ENCODE measurements around the gene FBP2.

FBP2 gene

DNA sequence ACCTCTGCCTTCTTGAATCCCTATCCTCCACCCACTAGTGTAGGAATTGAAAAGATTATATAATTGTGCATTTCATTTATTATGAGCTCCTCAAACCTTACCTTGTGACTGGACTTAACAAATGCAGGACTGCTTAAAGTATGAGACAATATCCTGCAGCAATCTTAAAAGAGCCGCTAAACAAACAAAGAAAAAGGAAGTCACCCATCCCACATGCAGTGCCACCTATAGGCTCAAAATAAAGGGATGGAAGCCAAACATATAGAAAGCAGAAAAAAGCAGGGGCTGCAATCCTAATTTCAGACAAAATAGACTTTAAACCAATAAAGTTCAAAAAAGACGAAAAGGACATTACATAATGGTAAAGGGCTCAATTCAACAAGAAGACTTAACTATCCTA lies 30.1 kb downstream of the FBP2 start:
- no peaks in the 10 kb centered on the region for H3K27me3 ChIP-seq
- no peaks in the 10 kb centered on the region; the same call in 1 of the 2 replicates for H3K9me3 ChIP-seq
- TF ChIP-seq, protein P1, sequence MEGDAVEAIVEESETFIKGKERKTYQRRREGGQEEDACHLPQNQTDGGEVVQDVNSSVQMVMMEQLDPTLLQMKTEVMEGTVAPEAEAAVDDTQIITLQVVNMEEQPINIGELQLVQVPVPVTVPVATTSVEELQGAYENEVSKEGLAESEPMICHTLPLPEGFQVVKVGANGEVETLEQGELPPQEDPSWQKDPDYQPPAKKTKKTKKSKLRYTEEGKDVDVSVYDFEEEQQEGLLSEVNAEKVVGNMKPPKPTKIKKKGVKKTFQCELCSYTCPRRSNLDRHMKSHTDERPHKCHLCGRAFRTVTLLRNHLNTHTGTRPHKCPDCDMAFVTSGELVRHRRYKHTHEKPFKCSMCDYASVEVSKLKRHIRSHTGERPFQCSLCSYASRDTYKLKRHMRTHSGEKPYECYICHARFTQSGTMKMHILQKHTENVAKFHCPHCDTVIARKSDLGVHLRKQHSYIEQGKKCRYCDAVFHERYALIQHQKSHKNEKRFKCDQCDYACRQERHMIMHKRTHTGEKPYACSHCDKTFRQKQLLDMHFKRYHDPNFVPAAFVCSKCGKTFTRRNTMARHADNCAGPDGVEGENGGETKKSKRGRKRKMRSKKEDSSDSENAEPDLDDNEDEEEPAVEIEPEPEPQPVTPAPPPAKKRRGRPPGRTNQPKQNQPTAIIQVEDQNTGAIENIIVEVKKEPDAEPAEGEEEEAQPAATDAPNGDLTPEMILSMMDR (IDR thresholded peaks at IDR 0.05; ENCODE audit: low read depth, low read length): no peak
- peaks cover 24% of the 10 kb centered on the region for H3K36me3 ChIP-seq
- H3K4me3 ChIP-seq (ENCODE audit: low read depth, low read length): no peak overlapping the region
- H3K4me1 ChIP-seq: no peaks in the 10 kb centered on the region
- DNase-seq: no peak

DNA sequence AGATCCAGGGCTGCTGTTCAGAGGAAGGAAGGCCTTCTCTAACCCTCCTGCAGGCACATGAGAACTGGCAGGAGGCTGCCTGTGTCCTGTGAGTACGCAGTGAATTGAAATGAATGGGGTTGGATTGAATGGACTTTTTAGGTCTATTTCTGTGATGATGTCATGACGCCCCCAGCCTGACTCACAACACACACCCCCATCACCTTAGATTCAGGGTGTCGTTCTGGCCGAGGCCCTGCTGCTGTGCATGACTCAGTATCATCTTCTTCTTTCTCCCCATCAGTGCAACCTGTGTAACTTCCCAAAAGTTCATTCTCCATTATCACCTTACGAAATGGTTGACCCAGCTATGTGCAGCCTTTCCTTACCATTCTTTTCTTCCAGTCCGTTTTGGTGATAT lies 33.4 kb downstream of the FBP2 start:
- no peak for DNase-seq
- H3K9me3 ChIP-seq: no peaks in the 10 kb centered on the region; the same call in 1 of the 2 replicates
- no peak overlapping the region for H3K4me3 ChIP-seq (ENCODE audit: low read depth, low read length)
- no peaks in the 10 kb centered on the region for H3K4me1 ChIP-seq
- peaks cover 24% of the 10 kb centered on the region for H3K36me3 ChIP-seq
- TF ChIP-seq, protein P1 (IDR thresholded peaks at IDR 0.05; ENCODE audit: low read depth, low read length): no peak
- no peaks in the 10 kb centered on the region for H3K27me3 ChIP-seq

- DNase-seq: no peak
- Histone ChIP-seq H3K27me3 (no peaks in the 10 kb centered on the region), H3K4me3 (ENCODE audit: low read depth, low read length) (no peak overlapping the region), H3K4me1 (no peaks in the 10 kb centered on the region), H3K36me3 (peaks cover 24% of the 10 kb centered on the region), H3K9me3 (no peaks in the 10 kb centered on the region)
- TF ChIP-seq, protein P1 (IDR thresholded peaks at IDR 0.05; ENCODE audit: low read depth, low read length): no peak
Measured at GRCh38 chr9:94557376-94557775, 36.2 kb downstream of the FBP2 start.

GRCh38 chr9:94554439-94555331 lies 38.9 kb downstream of the FBP2 start, which contains the start of gene PCAT7:
Gene PCAT7 (plus strand): TSS chr9:94555083.
- Histone ChIP-seq H3K4me1 (no peaks in the 10 kb centered on the region), H3K36me3 (peaks cover 21% of the 10 kb centered on the region), H3K9me3 (no peaks in the 10 kb centered on the region), H3K27me3 (no peaks in the 10 kb centered on the region), H3K4me3 (ENCODE audit: low read depth, low read length) (peak within 1 kb of the TSS; percentile 91)
- peak; percentile 90 for DNase-seq
- TF ChIP-seq, protein P1 (IDR thresholded peaks at IDR 0.05; ENCODE audit: low read depth, low read length): peak; percentile 77

GRCh38 chr9:94554078-94554438 lies 39.6 kb downstream of the FBP2 start:
- no peak for DNase-seq
- Histone ChIP-seq H3K4me3 (ENCODE audit: low read depth, low read length) (peak overlapping the region; percentile 91), H3K27me3 (no peaks in the 10 kb centered on the region), H3K9me3 (no peaks in the 10 kb centered on the region), H3K4me1 (no peaks in the 10 kb centered on the region), H3K36me3 (peaks cover 15% of the 10 kb centered on the region)
- TF ChIP-seq, protein P1 (IDR thresholded peaks at IDR 0.05; ENCODE audit: low read depth, low read length): no peak
